NCI-H187 treated with DMSO at 0.1 percent for 48 hours (cell line): ENCODE data around the gene ZNF804B.

Experiments
- DNase-seq: peaks from one replicate; lab custom pipeline; 2025; lab: John Stamatoyannopoulos, UW

The ZNF804B gene

GRCh38 chr7:89265631-89266030 is 506.1 kb downstream of the ZNF804B start:
- no peak for DNase-seq

GRCh38 chr7:89283302-89283701 is 523.8 kb downstream of the ZNF804B start:
- no peak for DNase-seq

- DNase-seq = no peak
Observed at GRCh38 chr7:89308535-89308934, 549.0 kb downstream of the ZNF804B start.

- no peak for DNase-seq
Observed at GRCh38 chr7:89311886-89312285, 552.4 kb downstream of the ZNF804B start.

GRCh38 chr7:89312551-89312950 is 553.1 kb downstream of the ZNF804B start:
- DNase-seq = no peak

GRCh38 chr7:89316584-89317251 is 557.2 kb downstream of the ZNF804B start:
- no peak for DNase-seq

GRCh38 chr7:89332026-89332425 is 572.5 kb downstream of the ZNF804B start:
- DNase-seq = no peak

- DNase-seq = no peak
Observed at GRCh38 chr7:89334797-89335196, 575.3 kb downstream of the ZNF804B start.

- no peak for DNase-seq
Observed at GRCh38 chr7:89335490-89335889, 576.0 kb downstream of the ZNF804B start.

- no peak for DNase-seq
Observed at GRCh38 chr7:89336121-89336520, 576.6 kb downstream of the ZNF804B start.

GRCh38 chr7:89339748-89340147 is 580.2 kb downstream of the ZNF804B start:
- no peak for DNase-seq

GRCh38 chr7:89357121-89357520 is 597.6 kb downstream of the ZNF804B start:
- no peak for DNase-seq

- DNase-seq = no peak
Observed at GRCh38 chr7:89377219-89377618, 617.7 kb downstream of the ZNF804B start.

GRCh38 chr7:89385411-89385810 is 625.9 kb downstream of the ZNF804B start:
- no peak for DNase-seq
